ENCODE results near the gene OGFRL1. TPM values are rescaled to one million over a fixed set of nuclear protein-coding genes. Genes with fewer than 3 reads are reported as not detected.

The OGFRL1 gene
- total RNA-seq, 1 experiment from 2014 or later: 10.3 TPM

DNA sequence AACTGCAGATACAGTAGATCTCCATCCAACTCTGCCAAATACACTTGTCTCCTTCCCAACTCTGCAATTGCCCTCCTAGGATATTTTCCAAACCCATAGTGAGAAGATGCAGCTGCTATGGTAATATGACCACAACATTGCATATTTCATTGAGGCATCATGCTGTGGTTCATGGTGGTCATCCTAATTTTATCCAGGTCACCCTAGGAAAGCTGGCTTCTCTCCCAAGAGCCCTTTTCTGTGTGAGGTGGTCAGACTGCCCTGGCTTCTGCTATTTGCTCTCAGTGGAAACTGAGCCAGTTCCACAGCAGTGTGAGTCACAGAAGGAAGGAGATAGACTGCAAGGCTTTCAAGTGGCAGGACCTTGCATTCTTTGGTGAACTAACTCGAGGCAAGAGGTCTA lies 5.5 kb downstream of the OGFRL1 start:
- Histone ChIP-seq H3K9me2 (ENCODE audit: insufficient read depth) (no peaks in the 10 kb centered on the region), H3K36me3 (ENCODE audit: control insufficient read depth in 1 of 2, insufficient read depth in 2 of 2, low read length in 2 of 2) (peaks cover 0 to 8% of the 10 kb centered on the region in 2 experiments; a peak in 2 of 4 replicates), H3K9ac (ENCODE audit: low read length) (no peak overlapping the region), H3K79me2 (ENCODE audit: insufficient read depth, low read length) (peaks cover 3% of the 10 kb centered on the region; the same call in 1 of the 2 replicates), H3K4me2 (ENCODE audit: low read length) (peak overlapping the region; percentile 31), H3K4me3 (replicated peaks in 1 of 2; ENCODE audit: low read depth in 1 of 2, low read length in 2 of 2) (no peak overlapping the region), H3K27me3 (ENCODE audit: insufficient read depth, low read length) (no peaks in the 10 kb centered on the region), H3K4me1 (ENCODE audit: control insufficient read depth in 1 of 2, insufficient read depth in 2 of 2, low read length in 2 of 2) (peaks cover 10 to 19% of the 10 kb centered on the region in 2 experiments; a peak in 3 of 4 replicates), H3K27ac (ENCODE audit: low read depth, low read length) (no peak overlapping the region), H3K9me3 (ENCODE audit: control insufficient read depth in 1 of 2, insufficient read depth in 1 of 2, low read depth in 1 of 2, low read length in 2 of 2) (no peaks in the 10 kb centered on the region), H2AFZ (ENCODE audit: low read depth, low read length, poor library complexity, severe bottlenecking) (no peak overlapping the region), H4K20me1 (ENCODE audit: insufficient read depth) (no peaks in the 10 kb centered on the region)
- TF ChIP-seq FOSL1 (IDR thresholded peaks at IDR 0.05; ENCODE audit: low read depth) (0 out of 2 replicates have a peak, but pooled peaks have one; percentile 35), SP1 (IDR thresholded peaks at IDR 0.05; ENCODE audit: low read depth) (0 out of 2 replicates have a peak, but pooled peaks have one; percentile 20), TCF7L2 (IDR thresholded peaks at IDR 0.05; ENCODE audit: borderline replicate concordance, extremely low read depth, insufficient read depth, insufficient read length) (no peak), POLR2AphosphoS5 (IDR thresholded peaks at IDR 0.05; ENCODE audit: low read depth, low read length) (no peak), JUND (IDR thresholded peaks at IDR 0.05) (peak; percentile 34; the same call in 1 of the 2 replicates)
- no TSS peak for BruUV-seq (replicated peaks)
- CTCF ChIA-PET: no interaction called here
- RAD21 ChIA-PET (ENCODE audit: low non-redundant PET in 1 of 2, low total read pairs in 2 of 2, uncharacterized antibody in 2 of 2, unreplicated experiment in 2 of 2): no interaction called here
- POLR2A ChIA-PET: no interaction called here
- ATAC-seq (peak; percentile 68), DNase-seq (ENCODE audit: low read depth, low spot score) (no peak)
- intact Hi-C loops (cut with micrococcal nuclease): no loop called here

DNA sequence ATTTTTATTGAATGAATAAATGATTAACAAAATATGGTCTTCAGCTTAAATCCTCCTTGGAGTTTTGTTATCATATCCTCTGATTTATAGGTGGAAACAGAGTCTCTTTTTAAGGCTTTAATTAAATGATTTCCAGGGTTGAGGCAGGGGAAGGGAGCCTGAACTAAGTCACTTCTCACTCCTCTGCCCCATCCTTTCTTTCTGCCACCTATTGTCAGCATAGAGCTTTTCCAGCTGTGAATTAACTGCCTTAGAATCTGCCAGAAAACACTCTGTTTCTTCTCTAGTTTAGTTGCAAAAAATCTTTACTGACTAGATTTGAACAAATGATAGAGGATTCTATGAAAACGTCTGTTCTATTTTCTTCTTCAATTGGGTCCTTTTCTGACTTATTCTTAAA lies 9.8 kb downstream of the OGFRL1 start:
- CTCF ChIA-PET: no interaction called here
- BruUV-seq (replicated peaks): no TSS peak
- Histone ChIP-seq H3K27me3 (ENCODE audit: insufficient read depth, low read length) (no peaks in the 10 kb centered on the region), H3K4me2 (ENCODE audit: low read length) (no peak overlapping the region), H3K4me3 (replicated peaks in 1 of 2; ENCODE audit: low read depth in 1 of 2, low read length in 2 of 2) (no peak overlapping the region), H3K79me2 (ENCODE audit: insufficient read depth, low read length) (no peaks in the 10 kb centered on the region), H3K36me3 (ENCODE audit: control insufficient read depth in 1 of 2, insufficient read depth in 2 of 2, low read length in 2 of 2) (peaks cover 0 to 8% of the 10 kb centered on the region in 2 experiments; a peak in 2 of 4 replicates), H4K20me1 (ENCODE audit: insufficient read depth) (no peaks in the 10 kb centered on the region), H3K9me3 (ENCODE audit: control insufficient read depth in 1 of 2, insufficient read depth in 1 of 2, low read depth in 1 of 2, low read length in 2 of 2) (no peaks in the 10 kb centered on the region), H3K9me2 (ENCODE audit: insufficient read depth) (no peaks in the 10 kb centered on the region), H3K27ac (ENCODE audit: low read depth, low read length) (no peak overlapping the region), H3K4me1 (ENCODE audit: control insufficient read depth in 1 of 2, insufficient read depth in 2 of 2, low read length in 2 of 2) (peaks cover 5 to 11% of the 10 kb centered on the region in 2 experiments; a peak in 2 of 4 replicates), H2AFZ (ENCODE audit: low read depth, low read length, poor library complexity, severe bottlenecking) (no peak overlapping the region), H3K9ac (ENCODE audit: low read length) (no peak overlapping the region)
- TF ChIP-seq, protein P1, sequence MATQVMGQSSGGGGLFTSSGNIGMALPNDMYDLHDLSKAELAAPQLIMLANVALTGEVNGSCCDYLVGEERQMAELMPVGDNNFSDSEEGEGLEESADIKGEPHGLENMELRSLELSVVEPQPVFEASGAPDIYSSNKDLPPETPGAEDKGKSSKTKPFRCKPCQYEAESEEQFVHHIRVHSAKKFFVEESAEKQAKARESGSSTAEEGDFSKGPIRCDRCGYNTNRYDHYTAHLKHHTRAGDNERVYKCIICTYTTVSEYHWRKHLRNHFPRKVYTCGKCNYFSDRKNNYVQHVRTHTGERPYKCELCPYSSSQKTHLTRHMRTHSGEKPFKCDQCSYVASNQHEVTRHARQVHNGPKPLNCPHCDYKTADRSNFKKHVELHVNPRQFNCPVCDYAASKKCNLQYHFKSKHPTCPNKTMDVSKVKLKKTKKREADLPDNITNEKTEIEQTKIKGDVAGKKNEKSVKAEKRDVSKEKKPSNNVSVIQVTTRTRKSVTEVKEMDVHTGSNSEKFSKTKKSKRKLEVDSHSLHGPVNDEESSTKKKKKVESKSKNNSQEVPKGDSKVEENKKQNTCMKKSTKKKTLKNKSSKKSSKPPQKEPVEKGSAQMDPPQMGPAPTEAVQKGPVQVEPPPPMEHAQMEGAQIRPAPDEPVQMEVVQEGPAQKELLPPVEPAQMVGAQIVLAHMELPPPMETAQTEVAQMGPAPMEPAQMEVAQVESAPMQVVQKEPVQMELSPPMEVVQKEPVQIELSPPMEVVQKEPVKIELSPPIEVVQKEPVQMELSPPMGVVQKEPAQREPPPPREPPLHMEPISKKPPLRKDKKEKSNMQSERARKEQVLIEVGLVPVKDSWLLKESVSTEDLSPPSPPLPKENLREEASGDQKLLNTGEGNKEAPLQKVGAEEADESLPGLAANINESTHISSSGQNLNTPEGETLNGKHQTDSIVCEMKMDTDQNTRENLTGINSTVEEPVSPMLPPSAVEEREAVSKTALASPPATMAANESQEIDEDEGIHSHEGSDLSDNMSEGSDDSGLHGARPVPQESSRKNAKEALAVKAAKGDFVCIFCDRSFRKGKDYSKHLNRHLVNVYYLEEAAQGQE (IDR thresholded peaks at IDR 0.05; ENCODE audit: low read depth): no peak
- RAD21 ChIA-PET (ENCODE audit: low non-redundant PET in 1 of 2, low total read pairs in 2 of 2, uncharacterized antibody in 2 of 2, unreplicated experiment in 2 of 2): no interaction called here
- intact Hi-C loops (cut with micrococcal nuclease): no loop called here
- DNase-seq (ENCODE audit: low read depth, low spot score) (no peak), ATAC-seq (no peak)
- POLR2A ChIA-PET: interaction anchor here (1.9 kb wide), 1 partner anchor 10 kb away, joined by 4 read pairs; no protein-coding TSS in a partner anchor

Data from HCT116 (cell line).